NCI-H510A (cell line): ENCODE data around the gene CFAP73.

Experiments
- DNase-seq: peaks from one replicate; lab custom pipeline; 2025; lab: John Stamatoyannopoulos, UW

The CFAP73 gene

GRCh38 chr12:113164014-113164413, 14.5 kb downstream of the CFAP73 start:
- DNase-seq = no peak

- no peak for DNase-seq
Measured at GRCh38 chr12:113165521-113166450, 16.3 kb downstream of the CFAP73 start.

- no peak for DNase-seq
Measured at GRCh38 chr12:113167868-113168267, 18.3 kb downstream of the CFAP73 start.

DNA sequence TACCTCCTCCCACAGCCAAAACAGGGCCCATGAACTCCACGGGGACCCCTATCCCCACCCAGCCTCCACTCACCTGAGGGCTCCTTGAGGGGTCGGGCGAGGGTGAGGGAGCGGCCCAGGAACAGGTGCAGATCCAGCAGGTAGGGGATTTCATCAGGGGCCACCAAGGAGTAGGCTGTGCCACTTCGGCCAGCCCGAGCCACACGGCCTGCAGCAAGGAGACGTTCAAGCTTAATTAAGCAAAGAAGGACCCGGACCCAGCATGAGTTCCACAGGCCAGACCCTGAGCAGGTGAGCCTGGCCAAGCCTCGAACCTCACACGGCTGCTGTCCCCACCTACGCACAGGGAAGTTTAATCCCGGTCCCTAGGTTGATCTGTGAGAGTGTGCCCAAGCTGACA, 20.2 kb downstream of the CFAP73 start:
- DNase-seq = no peak

GRCh38 chr12:113170457-113170856, 20.9 kb downstream of the CFAP73 start:
- no peak for DNase-seq

- no peak for DNase-seq
Measured at GRCh38 chr12:113170926-113171325, 21.4 kb downstream of the CFAP73 start.

DNA sequence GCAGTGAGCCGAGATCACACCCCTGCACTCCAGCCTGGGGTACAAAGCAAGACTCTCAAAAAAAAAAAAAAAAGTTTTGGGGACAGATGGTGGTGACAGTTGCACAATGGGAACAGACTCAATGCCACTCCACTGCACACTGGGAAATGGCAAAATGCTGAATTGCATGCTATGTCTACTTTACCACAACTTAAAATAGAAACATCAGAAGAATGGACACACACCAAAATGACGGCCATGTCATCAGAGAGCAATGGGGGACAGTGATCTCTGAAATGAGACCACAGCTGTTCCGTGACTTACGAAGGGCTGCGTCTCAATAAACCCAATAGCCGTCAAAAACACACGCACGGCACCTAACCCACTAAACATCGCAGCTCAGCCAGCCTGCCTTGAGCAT, 22.0 kb downstream of the CFAP73 start:
- no peak for DNase-seq

DNA sequence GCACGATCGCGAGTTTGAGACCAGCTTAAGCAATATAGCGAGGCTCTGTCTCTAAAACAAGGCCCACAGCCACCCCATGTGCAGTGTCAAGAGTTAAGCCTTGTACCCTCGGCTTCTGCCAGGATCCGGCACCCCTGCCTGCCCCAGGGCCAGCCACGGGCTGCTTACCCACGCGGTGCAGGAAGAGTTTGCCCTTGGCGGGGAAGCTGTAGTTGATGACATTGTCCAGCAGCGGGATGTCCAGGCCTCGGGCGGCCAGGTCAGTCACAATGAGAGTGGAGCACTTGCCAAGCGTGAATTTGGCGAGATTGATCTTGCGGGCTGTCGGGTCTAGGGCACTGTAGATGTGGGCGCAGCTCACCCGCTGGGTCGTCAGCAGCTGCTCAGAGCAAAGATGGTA, 22.7 kb downstream of the CFAP73 start:
- DNase-seq = no peak

DNA sequence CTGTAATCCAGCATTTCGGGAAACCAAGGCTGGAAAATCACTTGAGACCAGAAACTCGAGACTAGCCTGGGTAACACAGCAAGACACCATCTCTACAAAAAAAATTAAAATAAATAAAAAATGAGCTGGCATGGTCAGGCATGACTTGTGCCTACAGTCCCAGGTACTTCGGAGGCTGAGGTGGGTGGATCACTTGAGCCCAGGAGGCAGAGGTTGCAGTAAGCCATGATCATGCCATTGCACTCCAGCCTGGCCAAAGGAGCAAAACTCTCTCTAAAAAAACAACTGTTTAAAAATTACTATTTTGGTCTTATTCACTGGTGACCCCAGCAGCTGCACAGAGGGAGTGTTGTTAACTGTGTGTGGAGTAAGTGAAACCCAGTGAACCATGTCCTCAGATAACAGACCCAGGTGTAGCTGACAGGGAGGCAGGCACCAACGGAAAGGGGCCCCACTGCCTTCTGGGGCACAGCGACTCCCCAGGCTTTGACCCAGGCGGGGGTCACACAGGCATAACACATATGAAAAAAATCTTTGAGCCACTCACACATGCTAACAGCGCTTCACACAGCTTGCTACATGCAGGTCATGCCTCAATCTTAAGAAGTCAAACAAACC, 23.7 kb downstream of the CFAP73 start:
- no peak for DNase-seq

- DNase-seq = peak; percentile 8
Measured at GRCh38 chr12:113174461-113175384, 25.2 kb downstream of the CFAP73 start.

DNA sequence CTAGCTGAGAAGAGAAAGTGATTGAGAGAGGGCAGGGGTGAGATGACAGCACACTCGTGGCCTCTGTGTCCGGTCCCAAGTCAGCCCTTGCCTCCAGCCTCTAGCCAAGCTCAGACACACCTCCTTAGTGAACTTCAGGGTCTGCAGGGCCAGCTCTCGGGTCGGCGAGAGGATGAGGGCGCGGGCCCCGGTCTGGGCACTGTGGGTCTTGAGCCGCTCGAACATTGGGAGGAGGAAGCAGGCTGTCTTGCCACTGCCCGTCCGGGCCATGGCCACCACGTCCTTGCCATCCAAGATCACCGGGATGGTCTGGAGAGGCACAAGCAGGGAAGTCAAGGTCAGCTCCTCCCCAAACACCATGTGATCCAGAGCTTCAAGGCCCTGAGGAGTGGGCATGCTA, 29.5 kb downstream of the CFAP73 start:
- DNase-seq = no peak

DNA sequence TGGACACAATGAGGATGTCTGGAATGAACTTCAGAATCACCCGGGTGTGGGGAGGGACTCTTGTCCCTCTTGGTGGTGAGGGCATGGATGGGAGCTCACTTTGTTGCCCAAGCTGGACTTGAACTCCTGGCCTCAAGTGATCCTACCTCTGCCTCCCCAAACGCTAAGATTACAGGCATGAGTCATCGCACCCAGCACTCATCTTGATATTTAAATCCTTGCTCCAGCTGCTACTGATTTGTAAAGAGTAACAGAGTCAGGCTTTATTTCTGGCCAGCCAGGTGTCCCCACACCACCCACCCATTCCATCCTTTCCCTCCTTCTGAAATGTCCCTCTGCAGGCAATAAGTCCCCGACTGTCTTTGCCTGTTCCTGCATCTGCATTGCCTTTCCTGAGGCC, 30.8 kb downstream of the CFAP73 start:
- no peak for DNase-seq

GRCh38 chr12:113181975-113182374, 32.5 kb downstream of the CFAP73 start:
- no peak for DNase-seq

GRCh38 chr12:113183030-113183589, 33.6 kb downstream of the CFAP73 start:
- no peak for DNase-seq

DNA sequence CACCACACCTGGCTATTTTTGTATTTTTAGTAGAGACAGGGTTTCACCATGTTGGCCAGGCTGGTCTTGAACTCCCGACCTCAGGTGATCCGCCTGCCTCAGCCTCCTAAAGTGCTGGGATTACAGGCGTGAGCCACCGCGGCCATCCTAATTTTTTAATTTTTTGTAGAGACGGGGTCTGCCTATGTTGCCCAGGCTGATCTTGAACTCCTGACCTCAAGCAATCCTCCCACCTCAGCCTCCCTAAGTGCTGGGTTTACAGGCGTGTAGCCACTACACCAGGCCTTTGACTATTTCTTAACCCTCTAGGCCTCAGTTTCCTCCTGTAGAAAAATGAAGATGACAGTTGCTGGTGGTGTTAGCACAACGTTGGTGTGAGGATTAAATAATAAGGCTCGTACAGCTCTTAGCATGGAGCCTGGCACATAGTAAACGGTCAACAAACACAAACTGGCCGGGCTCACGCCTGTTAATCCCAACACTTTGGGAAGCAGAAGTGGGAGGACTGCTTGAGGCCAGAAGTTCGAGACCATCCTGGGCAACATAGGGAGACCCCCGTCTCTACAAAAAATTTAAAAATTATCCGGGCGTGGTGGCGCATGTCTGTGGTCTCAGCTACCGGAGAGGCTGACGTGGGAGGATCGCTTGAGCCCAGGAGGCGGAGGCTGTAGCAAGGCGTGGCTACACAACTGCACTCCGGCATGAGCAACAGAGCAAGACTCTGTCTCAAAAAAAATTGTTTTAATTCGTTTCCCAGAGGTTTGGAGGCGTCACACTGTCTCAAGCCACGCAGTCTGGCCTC, 34.8 kb downstream of the CFAP73 start:
- DNase-seq = peak; percentile 76

- DNase-seq = peak; percentile 82
Measured at GRCh38 chr12:113184900-113185179, 35.3 kb downstream of the CFAP73 start.

GRCh38 chr12:113185180-113186032, 35.9 kb downstream of the CFAP73 start, which contains the start of the genes DDX54 and RITA1:
Gene DDX54, minus strand, starts transcription at chr12:113185478. Its CDS starts 27 bp downstream, at chr12:113185451.
Gene RITA1, plus strand, starts transcription at chr12:113185721. Its CDS starts 1,026 bp downstream, at chr12:113186747.
- peak; percentile 85 for DNase-seq

DNA sequence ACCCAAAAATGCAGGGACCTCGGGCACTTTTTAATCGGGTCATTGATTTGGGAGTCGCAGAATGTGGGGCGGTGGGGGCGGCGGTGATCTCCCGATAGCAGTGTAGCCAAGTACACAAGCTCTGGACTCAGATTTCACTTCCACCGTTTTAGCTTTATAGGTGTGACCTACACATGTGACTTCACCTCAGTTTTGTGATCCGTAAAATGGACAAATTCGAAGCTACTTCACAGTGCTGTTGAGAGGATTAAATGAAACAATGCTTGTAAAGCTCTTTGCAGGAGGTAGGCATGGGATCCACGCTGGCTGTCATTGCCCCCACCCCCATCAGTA, 36.5 kb downstream of the CFAP73 start:
- no peak for DNase-seq

DNA sequence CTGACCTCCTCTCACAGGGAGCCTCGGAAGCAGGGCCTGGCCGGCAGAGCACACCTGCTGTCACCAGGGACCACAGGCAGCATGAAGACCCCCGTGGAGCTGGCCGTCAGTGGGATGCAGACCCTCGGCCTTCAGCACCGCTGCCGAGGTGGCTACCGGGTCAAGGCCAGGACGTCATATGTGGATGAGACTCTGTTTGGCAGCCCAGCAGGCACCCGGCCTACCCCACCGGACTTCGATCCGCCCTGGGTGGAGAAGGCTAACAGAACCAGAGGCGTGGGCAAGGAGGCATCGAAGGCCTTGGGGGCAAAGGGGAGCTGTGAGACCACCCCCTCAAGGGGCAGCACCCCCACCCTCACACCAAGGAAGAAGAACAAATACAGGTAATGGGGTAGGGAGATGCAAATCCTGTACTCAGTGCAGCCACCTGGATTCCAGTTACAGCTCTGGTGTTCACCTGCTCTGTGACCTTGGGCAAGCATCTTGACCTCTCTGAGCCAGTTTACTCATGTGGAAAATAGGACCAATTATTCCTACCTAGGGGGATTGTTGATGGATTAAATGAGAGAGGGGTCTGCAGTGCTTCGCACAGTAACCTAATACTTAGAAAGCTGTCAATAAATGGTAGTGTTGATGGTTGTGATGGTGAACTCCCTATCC, 37.3 kb downstream of the CFAP73 start:
- no peak for DNase-seq

DNA sequence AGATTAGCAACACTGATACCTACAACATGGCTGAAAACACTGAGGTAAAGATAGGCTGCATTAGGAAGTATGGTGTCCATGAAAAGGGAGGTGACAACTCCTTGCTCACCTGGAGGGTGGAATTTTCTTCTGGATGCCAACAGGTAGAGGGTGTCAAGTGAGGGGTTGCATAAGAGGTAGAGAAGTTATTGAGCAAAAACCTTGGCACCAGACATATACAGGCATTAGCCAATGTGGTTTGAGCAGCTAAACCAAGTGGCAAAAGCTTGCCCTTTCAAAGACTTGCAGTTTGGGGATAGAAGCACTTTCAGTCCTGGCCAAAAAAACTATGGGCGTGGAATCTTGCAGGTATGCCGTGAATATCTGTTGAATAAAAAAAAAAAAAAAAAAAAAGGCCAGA, 39.8 kb downstream of the CFAP73 start:
- DNase-seq = no peak
